ENCODE measurements around the gene SUGP1. TPM values are rescaled to one million over a fixed set of nuclear protein-coding genes. Genes with fewer than 3 reads are reported as not detected.

SUGP1 gene
- total and polyA plus RNA-seq, 2 of the 13 experiments (the other 11 are each of a cell fraction or from before 2014, with no cell fraction given), result 21.6 to 25.9 TPM

- CTCF ChIA-PET (ENCODE audit: low intra/inter-chr PET ratio, low total read pairs), result interaction anchor here (0.7 to 1.4 kb wide), 4 partner anchors 22 to 167 kb away, joined by 3 to 4 read pairs (median 3); partner anchors contain the start of genes MAU2 and SUGP1
- Histone ChIP-seq H3K27ac (ENCODE audit: extremely low read length, insufficient read depth, low read length) (no peak overlapping the region), H3K9ac (ENCODE audit: insufficient read depth, low read depth, low read length) (no peak overlapping the region), H3K79me2 (ENCODE audit: insufficient read depth, low read length) (no peaks in the 10 kb centered on the region), H3K4me1 (ENCODE audit: insufficient read depth, low read length) (no peaks in the 10 kb centered on the region), H3K4me3 (replicated peaks in 1 of 3; ENCODE audit: insufficient read depth in 1 of 3, low read depth in 2 of 3, low read length in 3 of 3) (no peak overlapping the region), H3K36me3 (replicated peaks in 1 of 2; ENCODE audit: control insufficient read depth in 1 of 2, insufficient read depth in 2 of 2, low read length in 2 of 2) (peaks cover 38 to 72% of the 10 kb centered on the region in 2 experiments), H3K9me3 (ENCODE audit: low read length) (no peaks in the 10 kb centered on the region), H4K20me1 (ENCODE audit: insufficient read depth, low read length) (no peaks in the 10 kb centered on the region), H3K27me3 (ENCODE audit: control insufficient read depth in 1 of 2, insufficient read depth in 2 of 2, low read length in 2 of 2) (no peaks in the 10 kb centered on the region), H3K4me2 (ENCODE audit: low read depth, low read length) (no peak overlapping the region), H2AFZ (ENCODE audit: low read length) (no peak overlapping the region)
- DNase-seq (ENCODE audit: low spot score), result peak; percentile 44
- peak; percentile 90 for ATAC-seq
- intact Hi-C loops (cut with micrococcal nuclease; ENCODE audit: unreplicated experiment), result no loop called here
- no TSS peak for BruUV-seq (replicated peaks)
- peak; percentile 58 for FAIRE-seq
- in situ Hi-C loops (cut with HindIII; ENCODE audit: extremely low pct_ligation_motif_present, low pct_unique_long_range_greater_than_20kb), result no loop called here
- POLR2A ChIA-PET, result no interaction called here
- 59% methylated on average over 9 of the region's 28 CpGs for WGBS (ENCODE audit: low lambda C conversion rate)
- TF ChIP-seq ZNF263 (CRISPR knock-in tag; IDR thresholded peaks at IDR 0.05) (0 out of 2 replicates have a peak, but pooled peaks have one; percentile 11), CTCF (CRISPR knock-in tag; IDR thresholded peaks at IDR 0.05) (peak; percentile 95), TMF1 (CRISPR knock-in tag; IDR thresholded peaks at IDR 0.05; ENCODE audit: low read depth) (0 out of 2 replicates have a peak, but pooled peaks have one; percentile 40), TFE3 (CRISPR knock-in tag; IDR thresholded peaks at IDR 0.05) (peak; percentile 36; the same call in 1 of the 2 replicates), KDM2A (CRISPR knock-in tag; IDR thresholded peaks at IDR 0.05; ENCODE audit: borderline replicate concordance, low read depth) (peak; percentile 43; the same call in 1 of the 2 replicates), GABPB1 (CRISPR knock-in tag; IDR thresholded peaks at IDR 0.05) (peak; percentile 41; the same call in 1 of the 2 replicates), ZFX (CRISPR knock-in tag; IDR thresholded peaks at IDR 0.05; ENCODE audit: low read depth) (peak; percentile 48), ZNF512B (CRISPR knock-in tag; IDR thresholded peaks at IDR 0.05; ENCODE audit: borderline replicate concordance) (no peak), SALL1 (CRISPR knock-in tag; IDR thresholded peaks at IDR 0.05) (peak; percentile 22; the same call in 1 of the 2 replicates), UBTF (CRISPR knock-in tag; IDR thresholded peaks at IDR 0.05) (0 out of 2 replicates have a peak, but pooled peaks have one; percentile 24)
Observed at GRCh38 chr19:19342086-19343015, 22.0 kb upstream of the SUGP1 start.
